Thymus (tissue), 11 donors: Measurements from ENCODE around the gene MADD. TPM values are rescaled to one million over a fixed set of nuclear protein-coding genes. Genes with fewer than 3 reads are reported as not detected.
A peak's percentile ranks its signal among the peaks of the same experiment; 100 is the strongest.

Experiments
- DNase-seq, 9 donors: peaks; one replicate each; pipeline ENCODE4 v3.0.0-alpha.2; 2013; ENCODE audit warnings: low spot score in 9 of 9, low read depth in 6 of 9, missing footprints in 1 of 9
- H3K27ac ChIP-seq, 2 donors: one replicate each; pipeline ENCODE4 v1.5.1; 2013; ENCODE audit warnings: control low read depth in 1 of 2, low read depth in 1 of 2, low read length in 1 of 2, mild to moderate bottlenecking in 1 of 2, moderate library complexity in 1 of 2
- H3K27me3 ChIP-seq, 2 donors: one replicate each; pipeline ENCODE4 v1.5.1; 2013; ENCODE audit warnings: low read length in 1 of 2; ENCODE audit not compliant: control insufficient read depth in 2 of 2, insufficient read depth in 1 of 2
- H3K36me3 ChIP-seq, 2 donors: one replicate each; pipeline ENCODE4 v1.5.1; 2013; ENCODE audit warnings: low read length in 1 of 2, mild to moderate bottlenecking in 1 of 2, moderate library complexity in 1 of 2; ENCODE audit not compliant: control insufficient read depth in 2 of 2, insufficient read depth in 2 of 2
- H3K4me1 ChIP-seq, 2 donors: one replicate each; pipeline ENCODE4 v1.5.1; 2013; ENCODE audit warnings: low read length in 2 of 2; ENCODE audit not compliant: control insufficient read depth in 2 of 2, insufficient read depth in 2 of 2
- H3K4me3 ChIP-seq, 2 donors: one replicate each; pipeline ENCODE4 v1.5.1; 2013; ENCODE audit warnings: low read length in 2 of 2, control low read depth in 1 of 2, mild to moderate bottlenecking in 1 of 2
- H3K9me3 ChIP-seq, 2 donors: one replicate each; pipeline ENCODE4 v1.5.1; 2013; ENCODE audit warnings: low read length in 1 of 2, mild to moderate bottlenecking in 1 of 2; ENCODE audit not compliant: control insufficient read depth in 2 of 2, insufficient read depth in 1 of 2
- WGBS: extraction: QIAGEN DNeasy Blood & Tissue Kit; methylation state at CpG from one replicate; pipeline ENCODE4 v1.1.7; 2013; 5-methylcytosine and 5-hydroxymethylcytosine counted together
- polyA plus RNA-seq: library from polyadenylated mRNA; stranded (reverse); fragments of 200-250 nt; gene quantifications from one replicate; pipeline ENCODE4 v1.2.3, GENCODE V29; 2013
- total RNA-seq: library from RNA; stranded (reverse); fragments of 120-200 nt; gene quantifications from one replicate; pipeline ENCODE4 v1.2.4, GENCODE V29; 2013
- donor health status: healthy.

Gene MADD
- total and polyA plus RNA-seq, 2 donors, result 17.0 to 26.0 TPM

- DNase-seq, result no peak
- no peaks in the 10 kb centered on the region for H3K27me3 ChIP-seq
- H3K27ac ChIP-seq, result no peak overlapping the region
- no peaks in the 10 kb centered on the region for H3K36me3 ChIP-seq
- H3K4me1 ChIP-seq, result no peaks in the 10 kb centered on the region
- no peaks in the 10 kb centered on the region for H3K9me3 ChIP-seq
- H3K4me3 ChIP-seq, result no peak overlapping the region
- 97% methylated on average over 18 of the region's 18 CpGs for WGBS
Observed at GRCh38 chr11:47345890-47346563, 76.1 kb downstream of the MADD start.

GRCh38 chr11:47347137-47347536 is 77.2 kb downstream of the MADD start:
- H3K27ac ChIP-seq, result no peak overlapping the region
- no peaks in the 10 kb centered on the region for H3K27me3 ChIP-seq
- no peaks in the 10 kb centered on the region for H3K9me3 ChIP-seq
- no peaks in the 10 kb centered on the region for H3K4me1 ChIP-seq
- WGBS, result 94% methylated on average over 5 of the region's 5 CpGs
- no peak for DNase-seq
- H3K36me3 ChIP-seq, result no peaks in the 10 kb centered on the region
- no peak overlapping the region for H3K4me3 ChIP-seq

- DNase-seq, result no peak
- Histone ChIP-seq H3K36me3 (no peaks in the 10 kb centered on the region), H3K9me3 (no peaks in the 10 kb centered on the region), H3K4me1 (no peaks in the 10 kb centered on the region), H3K27me3 (no peaks in the 10 kb centered on the region), H3K27ac (no peak overlapping the region), H3K4me3 (no peak overlapping the region)
- WGBS, result 96% methylated on average over 24 of the region's 24 CpGs
Observed at GRCh38 chr11:47348131-47348802, 78.3 kb downstream of the MADD start.

- Histone ChIP-seq H3K36me3 (no peaks in the 10 kb centered on the region), H3K4me1 (no peaks in the 10 kb centered on the region), H3K9me3 (no peaks in the 10 kb centered on the region), H3K27me3 (no peaks in the 10 kb centered on the region), H3K4me3 (no peak overlapping the region), H3K27ac (no peak overlapping the region)
- DNase-seq, result peak in 2 of 9 donors; percentile 21 to 35
- WGBS, result 88% methylated on average over 8 of the region's 8 CpGs
Observed at GRCh38 chr11:47348859-47349258, 78.9 kb downstream of the MADD start.

DNA sequence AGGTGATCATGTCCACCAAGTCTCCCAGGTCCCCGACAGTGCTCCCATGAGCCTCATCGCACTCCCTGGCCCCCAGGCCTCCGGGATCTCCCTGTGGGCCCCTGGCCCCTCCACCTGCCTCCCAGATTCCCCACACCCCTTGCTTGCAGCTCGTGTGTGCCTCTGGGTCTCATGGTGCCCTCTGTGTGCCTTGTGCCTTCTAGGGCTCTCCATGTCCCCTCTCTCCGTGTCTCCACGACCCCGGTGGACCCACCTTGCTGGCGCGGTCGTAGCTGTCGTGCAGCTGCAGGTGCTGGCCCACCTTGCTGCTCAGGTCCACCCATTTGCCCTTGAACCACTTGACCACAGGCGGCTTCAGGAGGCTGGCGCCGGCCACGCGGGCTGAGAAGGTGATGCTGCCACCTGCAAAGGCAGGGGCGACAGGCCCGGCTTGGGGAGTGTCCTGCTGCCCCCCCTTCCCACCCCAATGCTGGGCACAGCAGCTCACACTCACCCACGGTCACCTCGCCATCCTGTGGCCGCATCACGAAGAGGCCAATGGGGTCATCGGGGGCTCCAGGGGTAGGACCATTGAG is 79.7 kb downstream of the MADD start:
- Histone ChIP-seq H3K36me3 (no peaks in the 10 kb centered on the region), H3K27ac (no peak overlapping the region), H3K4me1 (no peaks in the 10 kb centered on the region), H3K9me3 (no peaks in the 10 kb centered on the region), H3K27me3 (no peaks in the 10 kb centered on the region), H3K4me3 (no peak overlapping the region)
- WGBS, result 98% methylated on average over 23 of the region's 23 CpGs
- DNase-seq, result no peak

- no peaks in the 10 kb centered on the region for H3K4me1 ChIP-seq
- no peaks in the 10 kb centered on the region for H3K36me3 ChIP-seq
- no peak overlapping the region for H3K27ac ChIP-seq
- no peaks in the 10 kb centered on the region for H3K9me3 ChIP-seq
- DNase-seq, result no peak
- no peak overlapping the region for H3K4me3 ChIP-seq
- H3K27me3 ChIP-seq, result no peaks in the 10 kb centered on the region
- WGBS, result 95% methylated on average over 9 of the region's 9 CpGs
Observed at GRCh38 chr11:47350315-47350714, 80.4 kb downstream of the MADD start.

GRCh38 chr11:47351156-47352126 is 81.5 kb downstream of the MADD start:
- WGBS, result 97% methylated on average over 29 of the region's 29 CpGs
- Histone ChIP-seq H3K27ac (no peak overlapping the region), H3K9me3 (no peaks in the 10 kb centered on the region), H3K27me3 (no peaks in the 10 kb centered on the region), H3K4me3 (no peak overlapping the region), H3K4me1 (no peaks in the 10 kb centered on the region), H3K36me3 (no peaks in the 10 kb centered on the region)
- DNase-seq, result no peak

GRCh38 chr11:47352556-47352955 is 82.6 kb downstream of the MADD start, which contains the start of gene MYBPC3:
Gene MYBPC3 (minus strand): TSS chr11:47352702. CDS start chr11:47352647, 55 bp downstream.
- DNase-seq, result no peak
- H3K27me3 ChIP-seq, result no peaks in the 10 kb centered on the region
- H3K4me1 ChIP-seq, result no peaks in the 10 kb centered on the region
- no peaks in the 10 kb centered on the region for H3K9me3 ChIP-seq
- H3K27ac ChIP-seq, result no peak within 1 kb of the TSS
- 88% methylated on average over 5 of the region's 5 CpGs for WGBS
- no peak within 1 kb of the TSS for H3K4me3 ChIP-seq
- H3K36me3 ChIP-seq, result no peaks in the 10 kb centered on the region
